K562 (cell line): ENCODE measurements around the gene SLC25A28. TPM values are rescaled to one million over a fixed set of nuclear protein-coding genes. Genes with fewer than 3 reads are reported as not detected.

Source experiments
- ATF1 ChIP-seq, 2 experiments: fragments of 450-650 bp in 1 of 2; IDR thresholded peaks; 2 replicates each; pipeline ENCODE4 v1.6.1; 2016; ENCODE audit warnings: missing compliant biosample characterization in 1 of 2, missing genetic modification characterization in 1 of 2
- BRD9 ChIP-seq: fragments of 450-650 bp; IDR thresholded peaks from 2 replicates; pipeline ENCODE4 v1.6.1; 2018; ENCODE audit warnings: low read depth; ENCODE audit not compliant: partially characterized antibody
- CXXC5 ChIP-seq: fragments of 250-450 bp; sonication (Bioruptor Pico); IDR thresholded peaks from 2 replicates; pipeline ENCODE4 v1.8.0; 2022; ENCODE audit warnings: inconsistent platforms, mild to moderate bottlenecking, moderate library complexity
- DDX20 ChIP-seq: fragments of 450-650 bp; IDR thresholded peaks from 2 replicates; pipeline ENCODE4 v1.6.1; 2016; ENCODE audit warnings: missing genetic modification characterization, low read depth, mild to moderate bottlenecking, missing compliant biosample characterization, moderate library complexity
- FIP1L1 ChIP-seq: fragments of 200-400 bp; formaldehyde crosslinking; IDR thresholded peaks from 2 replicates; pipeline ENCODE4 v1.6.1; 2018; ENCODE audit warnings: mild to moderate bottlenecking, low read depth, low read length; ENCODE audit not compliant: poor library complexity, severe bottlenecking
- FOSL1 ChIP-seq: fragments of 200-800 bp; sonication (Bioruptor generic); conservative IDR thresholded peaks from 2 replicates; pipeline ENCODE4 v1.6.1; 2016; ENCODE audit warnings: missing genetic modification characterization, missing compliant biosample characterization
- JUN ChIP-seq, 2 experiments: sonication (generic) in 1 of 2; formaldehyde crosslinking in 1 of 2; IDR thresholded peaks; 2 replicates each; pipeline versions ENCODE4 v1.6.1 to v1.8.0; 2012 to 2022; ENCODE audit warnings: borderline replicate concordance in 2 of 2, mild to moderate bottlenecking in 2 of 2, improper control_type of control experiment in 1 of 2, low read depth in 1 of 2, low read length in 1 of 2, missing genetic modification reagents in 1 of 2
- MED1 ChIP-seq: sonication (generic); formaldehyde crosslinking; IDR thresholded peaks from 2 replicates; pipeline ENCODE4 v1.8.1; 2023; ENCODE audit warnings: missing genetic modification reagents, borderline replicate concordance
- NCOA4 ChIP-seq: fragments of 450-650 bp; IDR thresholded peaks from 2 replicates; pipeline ENCODE4 v1.6.1; 2018; ENCODE audit warnings: mild to moderate bottlenecking; ENCODE audit not compliant: partially characterized antibody
- NFIC ChIP-seq: fragments of 450-650 bp; IDR thresholded peaks from 2 replicates; pipeline ENCODE4 v1.6.1; 2017; ENCODE audit warnings: mild to moderate bottlenecking, inconsistent platforms
- NFYB ChIP-seq: IDR thresholded peaks from 2 replicates; pipeline ENCODE4 v1.6.1; 2011; ENCODE audit warnings: mild to moderate bottlenecking, moderate library complexity; ENCODE audit not compliant: insufficient read length; ENCODE audit errors: extremely low read depth
- NKRF ChIP-seq: fragments of 450-650 bp; IDR thresholded peaks from 2 replicates; pipeline ENCODE4 v1.6.1; 2016; ENCODE audit warnings: borderline replicate concordance
- OTX1 ChIP-seq: fragments of 450-650 bp; formaldehyde crosslinking; IDR thresholded peaks from 2 replicates; pipeline ENCODE4 v1.4.0; 2022; ENCODE audit warnings: mild to moderate bottlenecking
- POLR2H ChIP-seq: IDR thresholded peaks from 2 replicates; pipeline ENCODE4 v1.6.1; 2016; ENCODE audit warnings: missing genetic modification characterization, low read depth, mild to moderate bottlenecking, control low read depth, missing compliant biosample characterization, moderate library complexity
- SMARCA4 ChIP-seq: fragments of 450-650 bp; IDR thresholded peaks from 2 replicates; pipeline ENCODE4 v1.6.1; 2016
- SMARCE1 ChIP-seq: fragments of 450-650 bp; IDR thresholded peaks from 2 replicates; pipeline ENCODE4 v1.7.1; 2016; ENCODE audit warnings: mild to moderate bottlenecking
- SP1 ChIP-seq: sonication (generic); formaldehyde crosslinking; IDR thresholded peaks from 2 replicates; pipeline ENCODE4 v1.8.1; 2022; ENCODE audit warnings: mild to moderate bottlenecking, missing genetic modification reagents
- TCF7 ChIP-seq: sonication (generic); IDR thresholded peaks from 2 replicates; pipeline ENCODE4 v1.6.1; 2016; ENCODE audit warnings: antibody characterized with exemption, borderline replicate concordance
- TCFL5 ChIP-seq: fragments of 250-450 bp; sonication (Bioruptor Pico); conservative IDR thresholded peaks from 2 replicates; pipeline ENCODE4 v1.6.1; 2021; ENCODE audit warnings: mild to moderate bottlenecking, moderate library complexity, matching md5 sums
- ZFX ChIP-seq: sonication (generic); formaldehyde crosslinking; IDR thresholded peaks from 2 replicates; pipeline ENCODE4 v1.8.0; 2022; ENCODE audit warnings: mild to moderate bottlenecking, missing genetic modification reagents, moderate library complexity
- ZMIZ1 ChIP-seq, 2 experiments: fragments of 150-350 bp in 1 of 2; IDR thresholded peaks; 2 replicates each; pipeline ENCODE4 v1.6.1; 2012 to 2016; ENCODE audit warnings: low read depth in 2 of 2, low read length in 2 of 2, mild to moderate bottlenecking in 1 of 2, moderate library complexity in 1 of 2
- ZNF3 ChIP-seq: fragments of 250-450 bp; sonication (Bioruptor Pico); IDR thresholded peaks from 2 replicates; pipeline ENCODE4 v1.5.0; 2021; ENCODE audit warnings: mild to moderate bottlenecking, moderate library complexity
- ZNF57 ChIP-seq: fragments of 450-650 bp; formaldehyde crosslinking; IDR thresholded peaks from 2 replicates; pipeline ENCODE4 v1.4.0; 2020; ENCODE audit warnings: mild to moderate bottlenecking, moderate library complexity
- polyA plus RNA-seq, 8 experiments: library from polyadenylated mRNA; depleted of rRNA in 4 of 8; stranded (reverse) in 5 of 8; unstranded in 3 of 8; fragments of >200 nt; fragmentation: Nextera tagmentation in 2 of 8; fragmentation: Illumina TruSeq in 1 of 8; extraction: Ambion mirVana in 2 of 8; extraction: Trizol in 1 of 8; gene quantifications; 2 replicates each; pipeline versions ENCODE4 v1.2.1 to v1.2.3, GENCODE V29; 2011 to 2014; ENCODE audit warnings: inconsistent platforms in 1 of 8, missing spikeins in 1 of 8
- total RNA-seq, 7 experiments: library from RNA; depleted of rRNA in 6 of 7; stranded (reverse); fragments of >200 nt in 6 of 7; fragmentation: Illumina TruSeq in 2 of 7; extraction: Trizol in 2 of 7; gene quantifications; 2 replicates each; pipeline versions ENCODE4 v1.2.1 to v1.2.3, GENCODE V29; 2011 to 2021; ENCODE audit warnings: low replicate concordance in 1 of 7

SLC25A28 gene
- total and polyA plus RNA-seq, 9 of the 15 experiments (the other 6 are each of a cell fraction or from before 2014, with no cell fraction given) = 6.2 to 32.3 (median 18.8) TPM

- TF ChIP-seq ZMIZ1 (IDR thresholded peaks at IDR 0.05; ENCODE audit: low read depth in 2 of 2, low read length in 2 of 2) (0 out of 4 replicates have a peak, but pooled peaks of 1 of the 2 experiments have one; percentile 7), SMARCA4 (peak; percentile 61; the same call in 1 of the 2 replicates), DDX20 (tag) (no peak), POLR2H (peak; percentile 86), SP1 (CRISPR knock-in tag) (peak; percentile 66), ZNF57 (CRISPR knock-in tag) (no peak), ZFX (CRISPR knock-in tag) (peak; percentile 94), FOSL1 (tag) (peak; percentile 93), SMARCE1 (peak; percentile 59; the same call in 1 of the 2 replicates), NFYB (peak; percentile 5), NFIC (peak; percentile 97), FIP1L1 (peak; percentile 3), TCF7 (no peak), OTX1 (no peak), MED1 (CRISPR knock-in tag) (no peak), CXXC5 (peak; percentile 77), NKRF (peak; percentile 84; the same call in 1 of the 2 replicates), ZNF3 (CRISPR knock-in tag) (no peak), ATF1 (CRISPR knock-in tag; IDR thresholded peaks at IDR 0.05) (no peak; the same call in 1 of the 2 replicates), ATF1 (tag; IDR thresholded peaks at IDR 0.05) (peak; percentile 93), JUN (IDR thresholded peaks at IDR 0.05; ENCODE audit: borderline replicate concordance, low read depth, low read length) (peak; percentile 56), JUN (CRISPR knock-in tag; IDR thresholded peaks at IDR 0.05; ENCODE audit: borderline replicate concordance) (peak; percentile 79; the same call in 1 of the 2 replicates), NCOA4 (no peak), BRD9 (peak; percentile 42), TCFL5 (CRISPR knock-in tag) (no peak)
Observed at GRCh38 chr10:99620711-99621453, 643 bp upstream of the SLC25A28 start (continued).
